Ovary (tissue), 9 donors: ENCODE results near the gene SLC7A7. TPM values are rescaled to one million over a fixed set of nuclear protein-coding genes. Genes with fewer than 3 reads are reported as not detected.
"Not testable (repeated sequence)": the region's sequence is repeated elsewhere in the genome, so short reads cannot be mapped to it uniquely, and the experiment has no call there.

Source experiments
- DNase-seq, 5 donors: peaks; one replicate each; pipeline ENCODE4 v3.0.0-alpha.2; 2019 to 2020
- H3K27ac ChIP-seq, 2 donors: fragments of 200-600 bp; one replicate each; pipeline versions ENCODE4 v1.5.1 to v1.8.0; 2019 to 2022
- H3K27me3 ChIP-seq: fragments of 200-600 bp; one replicate; pipeline ENCODE4 v1.8.0; 2022
- H3K36me3 ChIP-seq: fragments of 200-600 bp; sonication (generic); one replicate; pipeline ENCODE4 v1.5.1; 2019
- H3K4me1 ChIP-seq: one replicate; pipeline ENCODE4 v1.8.1; 2013; ENCODE audit warnings: mild to moderate bottlenecking, moderate library complexity; ENCODE audit not compliant: insufficient read depth
- H3K4me3 ChIP-seq: fragments of 200-600 bp; sonication (generic); one replicate; pipeline ENCODE4 v1.5.1; 2017
- H3K9me3 ChIP-seq, 2 donors: fragments of 200-600 bp in 1 of 2; sonication (generic) in 1 of 2; one replicate each; pipeline versions ENCODE4 v1.5.1 to v1.8.1; 2013 to 2019; ENCODE audit warnings: mild to moderate bottlenecking in 1 of 2, moderate library complexity in 1 of 2
- EP300 ChIP-seq: sonication (generic); formaldehyde crosslinking; IDR thresholded peaks from one replicate; pipeline ENCODE4 v1.6.1; 2017; ENCODE audit warnings: antibody characterized with exemption
- POLR2A ChIP-seq: fragments of 450-650 bp; IDR thresholded peaks from one replicate; pipeline ENCODE4 v1.6.1; 2017; ENCODE audit warnings: antibody characterized with exemption, mild to moderate bottlenecking, moderate library complexity
- WGBS, 3 donors: extraction: QIAGEN DNeasy Blood & Tissue Kit in 1 of 3; methylation state at CpG; one replicate each; pipeline versions ENCODE4 v1.1.5 to v1.1.7; 2013 to 2017; 5-methylcytosine and 5-hydroxymethylcytosine counted together
- intact Hi-C, 4 donors: fragments of 100-400 bp; cut with DNase I; formaldehyde crosslinking; loops; one replicate each; pipeline versions ENCODE4 v1.11.0 to v1.15.1; 2022 to 2023
- polyA plus RNA-seq, 2 donors: library from polyadenylated mRNA; stranded (reverse); fragments of 200-250 nt in 1 of 2; fragments of 350-450 nt in 1 of 2; fragmentation: Illumina TruSeq in 1 of 2; extraction: RNeasy Lipid Tissue Mini Kit (QIAGEN cat#74804) in 1 of 2; gene quantifications; one replicate each; pipeline ENCODE4 v1.2.3, GENCODE V29; 2013 to 2014
- small RNA-seq: library from RNA; depleted of rRNA; stranded (forward); fragments of <200 nt; gene quantifications from one replicate; pipeline ENCODE3, GENCODE V24; 2016
- total RNA-seq, 7 donors: library from RNA; depleted of rRNA in 2 of 7; stranded (reverse); fragments of >200 nt in 2 of 7; fragmentation: NEBNext Ultra II Directional in 3 of 7; extraction: Animal tissue kit (Norgen Biotek cat#: 25700) in 3 of 7; gene quantifications; one replicate each; pipeline versions ENCODE4 v1.1.0 to v1.2.4, GENCODE V29; 2016 to 2023
- TF ChIP-seq, protein P1 (sequence below), 3 donors: fragments of 450-650 bp in 2 of 3; fragments of 200-600 bp in 1 of 3; IDR thresholded peaks; one replicate each; pipeline versions ENCODE4 v1.5.1 to v1.8.0; 2016 to 2022; ENCODE audit warnings: antibody characterized with exemption in 3 of 3, mild to moderate bottlenecking in 1 of 3
- donor health status: DM: no; HTN: no; CAD: no; lungs with moderate emphysema.
- donor health status: DM: no; HTN: no; CAD: no.
- donor health status: Bipolar disorder and iron deficiency.
- donor health status: DM: yes; HTN: yes; CAD: no.
- donor health status: DM: no; HTN: no; CAD: no.
- donor health status: DM: yes; HTN: yes; CAD: no.

Gene SLC7A7
- total and polyA plus RNA-seq, 9 donors = 0.91 to 25.0 (median 5.1) TPM

DNA sequence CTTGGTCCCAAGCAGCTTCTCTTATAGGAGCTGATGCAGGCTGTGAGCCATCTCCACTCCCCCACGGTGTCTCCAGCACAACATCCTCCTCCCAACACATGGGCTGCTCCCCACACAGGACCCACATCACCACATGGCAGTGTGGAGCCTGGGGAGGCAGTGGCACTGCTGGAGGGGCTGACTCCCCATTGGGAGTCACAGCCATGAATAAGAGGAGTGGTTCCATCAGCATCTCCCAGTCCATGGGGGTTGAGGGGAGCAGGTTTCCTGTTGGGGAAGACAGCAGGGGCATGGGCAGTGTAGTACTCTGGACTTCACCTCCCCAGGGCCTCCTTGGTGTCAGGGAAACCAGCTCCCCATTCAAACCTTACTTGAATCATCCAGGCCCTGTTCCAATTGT is 89.2 kb downstream of the SLC7A7 start:
- H3K9me3 ChIP-seq = no peaks in the 10 kb centered on the region
- intact Hi-C loops = no loop called here
- TF ChIP-seq, protein P1, sequence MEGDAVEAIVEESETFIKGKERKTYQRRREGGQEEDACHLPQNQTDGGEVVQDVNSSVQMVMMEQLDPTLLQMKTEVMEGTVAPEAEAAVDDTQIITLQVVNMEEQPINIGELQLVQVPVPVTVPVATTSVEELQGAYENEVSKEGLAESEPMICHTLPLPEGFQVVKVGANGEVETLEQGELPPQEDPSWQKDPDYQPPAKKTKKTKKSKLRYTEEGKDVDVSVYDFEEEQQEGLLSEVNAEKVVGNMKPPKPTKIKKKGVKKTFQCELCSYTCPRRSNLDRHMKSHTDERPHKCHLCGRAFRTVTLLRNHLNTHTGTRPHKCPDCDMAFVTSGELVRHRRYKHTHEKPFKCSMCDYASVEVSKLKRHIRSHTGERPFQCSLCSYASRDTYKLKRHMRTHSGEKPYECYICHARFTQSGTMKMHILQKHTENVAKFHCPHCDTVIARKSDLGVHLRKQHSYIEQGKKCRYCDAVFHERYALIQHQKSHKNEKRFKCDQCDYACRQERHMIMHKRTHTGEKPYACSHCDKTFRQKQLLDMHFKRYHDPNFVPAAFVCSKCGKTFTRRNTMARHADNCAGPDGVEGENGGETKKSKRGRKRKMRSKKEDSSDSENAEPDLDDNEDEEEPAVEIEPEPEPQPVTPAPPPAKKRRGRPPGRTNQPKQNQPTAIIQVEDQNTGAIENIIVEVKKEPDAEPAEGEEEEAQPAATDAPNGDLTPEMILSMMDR (IDR thresholded peaks at IDR 0.05) = no peak
- TF ChIP-seq EP300 (no peak), POLR2A (no peak)

DNA sequence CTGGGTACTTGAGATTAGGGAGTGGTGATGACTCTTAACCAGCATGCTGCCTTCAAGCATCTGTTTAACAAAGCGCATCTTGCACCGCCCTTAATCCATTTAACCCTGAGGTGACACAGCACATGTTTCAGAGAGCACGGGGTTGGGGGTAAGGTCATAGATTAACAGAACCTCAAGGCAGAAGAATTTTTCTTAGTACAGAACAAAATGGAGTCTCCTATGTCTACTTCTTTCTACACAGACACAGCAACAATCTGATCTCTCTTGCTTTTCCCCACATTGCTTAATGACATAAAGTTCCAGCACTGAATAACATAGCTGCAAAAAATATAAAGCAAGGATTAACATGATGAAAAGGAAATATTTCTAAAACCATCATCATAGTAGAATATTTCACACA is 89.9 kb downstream of the SLC7A7 start:
- 47 to 64% (median 58%) methylated on average over 3 of the region's 3 CpGs for WGBS, 3 donors

More for the DNA sequence above, 89.2 kb downstream of the SLC7A7 start:
- Histone ChIP-seq H3K27ac (no peak overlapping the region), H3K36me3 (no peaks in the 10 kb centered on the region), H3K27me3 (no peaks in the 10 kb centered on the region), H3K4me1 (no peaks in the 10 kb centered on the region), H3K4me3 (no peak overlapping the region)
- DNase-seq = no peak
- 32 to 37% (median 32%) methylated on average over 1 of the region's 1 CpG for WGBS, 3 donors

DNA sequence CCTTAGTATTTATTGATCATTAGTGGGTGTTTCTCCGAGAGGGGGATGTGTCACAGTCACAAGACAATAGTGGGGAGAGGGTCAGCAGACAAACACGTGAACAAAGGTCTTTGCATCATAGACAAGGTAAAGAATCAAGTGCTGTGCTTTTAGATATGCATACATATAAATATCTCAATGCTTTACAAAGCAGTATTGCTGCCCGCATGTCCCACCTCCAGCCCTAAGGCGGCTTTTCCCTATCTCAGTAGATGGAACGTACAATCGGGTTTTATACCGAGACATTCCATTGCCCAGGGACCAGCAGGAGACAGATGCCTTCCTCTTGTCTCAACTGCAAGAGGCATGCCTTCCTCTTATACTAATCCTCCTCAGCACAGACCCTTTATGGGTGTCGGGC is 90.4 kb downstream of the SLC7A7 start:
- 71 to 80% (median 72%) methylated on average over 8 of the region's 8 CpGs for WGBS, 3 donors
- H3K27me3 ChIP-seq, H3K4me1 ChIP-seq, H3K4me3 ChIP-seq, intact Hi-C loops, H3K27ac ChIP-seq, H3K9me3 ChIP-seq, DNase-seq, H3K36me3 ChIP-seq: not testable (repeated sequence)

More for the DNA sequence above, 89.9 kb downstream of the SLC7A7 start:
- H3K9me3 ChIP-seq, H3K27me3 ChIP-seq, H3K27ac ChIP-seq, H3K4me1 ChIP-seq, DNase-seq, H3K36me3 ChIP-seq, H3K4me3 ChIP-seq, intact Hi-C loops: not testable (repeated sequence)

DNA sequence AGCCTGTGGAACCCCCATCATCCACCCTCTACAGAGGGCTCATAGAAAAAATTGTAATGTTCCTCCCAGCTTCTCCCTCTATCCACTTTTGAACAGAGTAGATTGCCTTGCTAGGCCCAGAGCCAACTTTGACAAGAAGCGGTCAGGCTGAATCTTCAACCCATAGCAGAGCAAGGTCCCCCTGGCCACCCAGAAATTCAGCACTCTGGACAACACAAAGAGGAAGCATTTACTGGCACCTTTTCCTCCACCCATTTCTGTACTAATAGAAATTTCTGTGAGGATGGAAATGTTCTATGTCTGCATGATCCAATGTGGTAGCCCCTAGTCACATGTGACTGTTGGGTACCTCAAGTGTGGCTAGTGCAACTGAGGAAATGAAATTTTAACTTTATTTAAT is 91.4 kb downstream of the SLC7A7 start:
- H3K9me3 ChIP-seq = no peaks in the 10 kb centered on the region
- WGBS, 3 donors = 56 to 73% (median 65%) methylated on average over 1 of the region's 1 CpG
- TF ChIP-seq, protein P1 (IDR thresholded peaks at IDR 0.05) = no peak
- no peak for TF ChIP-seq EP300
- H3K4me3 ChIP-seq = no peak overlapping the region
- no peak for DNase-seq
- no peaks in the 10 kb centered on the region for H3K27me3 ChIP-seq
- intact Hi-C loops = no loop called here
- H3K4me1 ChIP-seq = no peaks in the 10 kb centered on the region
- no peaks in the 10 kb centered on the region for H3K36me3 ChIP-seq
- no peak overlapping the region for H3K27ac ChIP-seq

Small RNA genes within 50 kb of the gene (small RNA-seq; reads per million reads assigned to genes)
- gene RF00019 = not detected
- gene RF00588 = not detected

Other genes with a start within 250 kb of the SLC7A7 start
- 100 to 1,000 TPM; 117 to 241 (median 141) TPM for gene DAD1, start 226.2 kb downstream of the SLC7A7 start, total RNA-seq
- 100 to 1,000 TPM; 225 to 310 TPM for gene DAD1, start 226.2 kb downstream of the SLC7A7 start, polyA plus RNA-seq
- 10 to 100 TPM in 6 of 7 donors, 1 to 10 TPM in 1; 5.6 to 28.6 (median 18.8) TPM for gene ABHD4, start 217.1 kb downstream of the SLC7A7 start, total RNA-seq
- 10 to 100 TPM; 16.7 to 64.0 TPM for gene ABHD4, start 217.1 kb downstream of the SLC7A7 start, polyA plus RNA-seq
- gene OR6J1, start 171.1 kb downstream of the SLC7A7 start, total RNA-seq = under 1 TPM in 1 of 7 donors, not detected in 6; 0.05 TPM
- gene OR6J1, start 171.1 kb downstream of the SLC7A7 start, polyA plus RNA-seq = not detected
- gene OXA1L, start 48.7 kb downstream of the SLC7A7 start, total RNA-seq = 10 to 100 TPM; 52.7 to 99.3 (median 83.8) TPM
- gene OXA1L, start 48.7 kb downstream of the SLC7A7 start, polyA plus RNA-seq = 100 to 1,000 TPM in 1 of 2 donors, 10 to 100 TPM in 1; 96.9 to 199 TPM
- 10 to 100 TPM; 29.0 to 78.3 (median 54.1) TPM for gene MRPL52, start 14.5 kb upstream of the SLC7A7 start, total RNA-seq
- 10 to 100 TPM; 32.9 to 45.3 TPM for gene MRPL52, start 14.5 kb upstream of the SLC7A7 start, polyA plus RNA-seq
- gene MMP14, start 21.1 kb upstream of the SLC7A7 start, total RNA-seq = 100 to 1,000 TPM in 4 of 7 donors, 10 to 100 TPM in 3; 70.0 to 267 (median 174) TPM
- gene MMP14, start 21.1 kb upstream of the SLC7A7 start, polyA plus RNA-seq = 100 to 1,000 TPM in 1 of 2 donors, 10 to 100 TPM in 1; 90.2 to 156 TPM
- 100 to 1,000 TPM in 4 of 7 donors, 10 to 100 TPM in 3; 56.9 to 122 (median 105) TPM for gene LRP10, start 56.3 kb upstream of the SLC7A7 start, total RNA-seq
- 10 to 100 TPM; 32.4 to 71.6 TPM for gene LRP10, start 56.3 kb upstream of the SLC7A7 start, polyA plus RNA-seq
- gene REM2, start 67.8 kb upstream of the SLC7A7 start, total RNA-seq = 1 to 10 TPM in 1 of 7 donors, under 1 TPM in 6; 0.12 to 1.1 (median 0.66) TPM
- under 1 TPM; 0.40 to 0.74 TPM for gene REM2, start 67.8 kb upstream of the SLC7A7 start, polyA plus RNA-seq
- gene RBM23, start 103.7 kb upstream of the SLC7A7 start, total RNA-seq = 100 to 1,000 TPM in 5 of 7 donors, 10 to 100 TPM in 2; 90.9 to 244 (median 129) TPM
- 100 to 1,000 TPM in 1 of 2 donors, 10 to 100 TPM in 1; 57.0 to 104 TPM for gene RBM23, start 103.7 kb upstream of the SLC7A7 start, polyA plus RNA-seq
- 10 to 100 TPM; 37.6 to 92.3 (median 65.4) TPM for gene PRMT5, start 113.9 kb upstream of the SLC7A7 start, total RNA-seq
- gene PRMT5, start 113.9 kb upstream of the SLC7A7 start, polyA plus RNA-seq = 100 to 1,000 TPM in 1 of 2 donors, 10 to 100 TPM in 1; 40.2 to 109 TPM
- 100 to 1,000 TPM in 1 of 7 donors, 10 to 100 TPM in 6; 31.6 to 111 (median 41.6) TPM for gene HAUS4, start 141.7 kb upstream of the SLC7A7 start, total RNA-seq
- gene HAUS4, start 141.7 kb upstream of the SLC7A7 start, polyA plus RNA-seq = 10 to 100 TPM; 55.6 to 58.4 TPM
- gene AJUBA, start 167.1 kb upstream of the SLC7A7 start, total RNA-seq = 10 to 100 TPM; 13.7 to 34.5 (median 19.1) TPM
- gene AJUBA, start 167.1 kb upstream of the SLC7A7 start, polyA plus RNA-seq = 10 to 100 TPM; 11.2 to 21.1 TPM
- 10 to 100 TPM in 4 of 7 donors, 1 to 10 TPM in 3; 7.2 to 11.8 (median 10.2) TPM for gene C14orf93, start 194.7 kb upstream of the SLC7A7 start, total RNA-seq
- gene C14orf93, start 194.7 kb upstream of the SLC7A7 start, polyA plus RNA-seq = 10 to 100 TPM; 12.1 to 12.7 TPM
- gene PSMB5, start 219.5 kb upstream of the SLC7A7 start, total RNA-seq = 100 to 1,000 TPM in 1 of 7 donors, 10 to 100 TPM in 6; 65.3 to 144 (median 77.4) TPM
- gene PSMB5, start 219.5 kb upstream of the SLC7A7 start, polyA plus RNA-seq = 100 to 1,000 TPM in 1 of 2 donors, 10 to 100 TPM in 1; 79.9 to 112 TPM
- gene PSMB11, start 226.8 kb upstream of the SLC7A7 start, total RNA-seq = not detected
- gene PSMB11, start 226.8 kb upstream of the SLC7A7 start, polyA plus RNA-seq = not detected
- gene CDH24, start 242.1 kb upstream of the SLC7A7 start, total RNA-seq = 1 to 10 TPM; 1.0 to 6.6 (median 2.3) TPM
- 1 to 10 TPM; 2.1 to 5.5 TPM for gene CDH24, start 242.1 kb upstream of the SLC7A7 start, polyA plus RNA-seq